NCI-H510A treated with DMSO at 0.1 percent for 48 hours (cell line): ENCODE data around the gene MUC2.

ENCODE experiments used
- DNase-seq: peaks from one replicate; lab custom pipeline; 2025; lab: John Stamatoyannopoulos, UW

MUC2 gene

GRCh38 chr11:1074244-1075221, at the start of gene MUC2:
Gene MUC2 (plus strand): TSS chr11:1074874.
- DNase-seq, result no peak

GRCh38 chr11:1025410-1026162, 49.1 kb upstream of the MUC2 start:
- no peak for DNase-seq

GRCh38 chr11:1026163-1026450, 48.6 kb upstream of the MUC2 start:
- no peak for DNase-seq

- no peak for DNase-seq
Measured at GRCh38 chr11:1026641-1027482, 47.8 kb upstream of the MUC2 start.

GRCh38 chr11:1027483-1028290, 47.0 kb upstream of the MUC2 start:
- DNase-seq, result no peak

- DNase-seq, result no peak
Measured at GRCh38 chr11:1028291-1028540, 46.5 kb upstream of the MUC2 start.

GRCh38 chr11:1028616-1029015, 46.1 kb upstream of the MUC2 start:
- DNase-seq, result no peak

GRCh38 chr11:1029051-1029450, 45.6 kb upstream of the MUC2 start:
- no peak for DNase-seq

- DNase-seq, result no peak
Measured at GRCh38 chr11:1029654-1030053, 45.0 kb upstream of the MUC2 start.

GRCh38 chr11:1030086-1030485, 44.6 kb upstream of the MUC2 start:
- no peak for DNase-seq

- DNase-seq, result no peak
Measured at GRCh38 chr11:1030556-1030955, 44.1 kb upstream of the MUC2 start.

- no peak for DNase-seq
Measured at GRCh38 chr11:1031121-1031899, 43.4 kb upstream of the MUC2 start.

- no peak for DNase-seq
Measured at GRCh38 chr11:1032310-1032891, 42.3 kb upstream of the MUC2 start.

- DNase-seq, result no peak
Measured at GRCh38 chr11:1033016-1033798, 41.5 kb upstream of the MUC2 start.

- no peak for DNase-seq
Measured at GRCh38 chr11:1034001-1034400, 40.7 kb upstream of the MUC2 start.

- DNase-seq, result no peak
Measured at GRCh38 chr11:1034456-1035295, 40.0 kb upstream of the MUC2 start.

- no peak for DNase-seq
Measured at GRCh38 chr11:1035577-1036283, 38.9 kb upstream of the MUC2 start.

GRCh38 chr11:1036303-1036923, 38.3 kb upstream of the MUC2 start, which contains the start of gene MUC6:
Gene MUC6 (minus strand): TSS chr11:1036718. CDS start chr11:1036655, 63 bp downstream.
- DNase-seq, result no peak
